ENCODE measurements around the gene GPR4. TPM values are rescaled to one million over a fixed set of nuclear protein-coding genes. Genes with fewer than 3 reads are reported as not detected.

The GPR4 gene
- total RNA-seq, 1 experiment from 2014 or later, result 0.07 TPM

- peaks cover 53% of the 10 kb centered on the region for H3K27me3 Mint-ChIP-seq (ENCODE audit: low read depth)
- no peaks in the 10 kb centered on the region for H3K36me3 Mint-ChIP-seq (ENCODE audit: insufficient read depth in 1 of 3, low read depth in 3 of 3)
- TF ChIP-seq CTCF (conservative IDR thresholded peaks at IDR 0.05), result no peak
These were observed 10.4 kb downstream of the GPR4 start for GRCh38 chr19:45591638-45592005.

More at GRCh38 chr19:45591638-45592005, 10.4 kb downstream of the GPR4 start:
- no peak overlapping the region for H2BK120ac ChIP-seq (ENCODE audit: low read depth, low read length, poor library complexity, severe bottlenecking)
- H3K4me2 ChIP-seq (ENCODE audit: insufficient read depth, insufficient read length, low read length), result no peak overlapping the region
- H3K4me1 Mint-ChIP-seq, result peaks cover 2 to 18% of the 10 kb centered on the region in 2 experiments
- no peak overlapping the region for H4K5ac ChIP-seq (ENCODE audit: insufficient read length, low read depth, low read length)
- H3K27ac ChIP-seq (ENCODE audit: insufficient read length, low read depth, low read length), result no peak overlapping the region
- H3K18ac ChIP-seq (ENCODE audit: insufficient read length, low read depth, low read length), result no peak overlapping the region
- no peak overlapping the region for H3K23ac ChIP-seq (ENCODE audit: insufficient read length, low read depth, low read length)
- DNase-seq, result no peak
- no peak overlapping the region for H3K9ac ChIP-seq (ENCODE audit: extremely low read depth, insufficient read length, low read length)
- no peak overlapping the region for H2AK5ac ChIP-seq (ENCODE audit: insufficient read length, low read length)
- H4K91ac ChIP-seq (ENCODE audit: insufficient read length, low read depth, low read length), result no peak overlapping the region
- H3K4me3 Mint-ChIP-seq, result no peak overlapping the region; a peak in 1 of 5 replicates
- no peak overlapping the region for H2AFZ ChIP-seq (ENCODE audit: low read length)
- H4K20me1 ChIP-seq (ENCODE audit: control insufficient read depth, insufficient read depth, insufficient read length), result no peaks in the 10 kb centered on the region
- no peak overlapping the region for H3K4ac ChIP-seq (ENCODE audit: low read depth, low read length)
- no peak overlapping the region for H3K56ac ChIP-seq (ENCODE audit: insufficient read length, low read depth, low read length)
- H3K79me1 ChIP-seq (ENCODE audit: insufficient read depth, low read depth, low read length, poor library complexity, severe bottlenecking), result no peaks in the 10 kb centered on the region
- no peak overlapping the region for H2BK5ac ChIP-seq (ENCODE audit: insufficient read length, low read length)
- H3K4me1 ChIP-seq (ENCODE audit: insufficient read depth, low read length), result no peaks in the 10 kb centered on the region
- H3K27ac Mint-ChIP-seq, result no peak overlapping the region
- H3K23me2 ChIP-seq (ENCODE audit: insufficient read length, low read depth, low read length, poor library complexity, severe bottlenecking), result no peaks in the 10 kb centered on the region
- no peak overlapping the region for H3K14ac ChIP-seq (ENCODE audit: insufficient read depth, low read length)
- no CpG with 5 or more reads among the region's 21 CpGs for WGBS (ENCODE audit: extremely low coverage, insufficient read length, low lambda C conversion rate)
- H2BK12ac ChIP-seq (ENCODE audit: insufficient read length, low read depth, low read length), result no peak overlapping the region
- H3K9me3 Mint-ChIP-seq, result peaks cover 0 to 6% of the 10 kb centered on the region in 2 experiments; a peak in 2 of 5 replicates
- no peaks in the 10 kb centered on the region for H3K79me2 ChIP-seq (ENCODE audit: insufficient read depth, low read length)
- no peak overlapping the region for H4K8ac ChIP-seq (replicated peaks; ENCODE audit: insufficient read length, low read depth, low read length)
- no peak overlapping the region for H2BK15ac ChIP-seq (ENCODE audit: low read depth, low read length)
- no peak overlapping the region for H2BK20ac ChIP-seq (ENCODE audit: low read depth, low read length, poor library complexity, severe bottlenecking)
- H3T11ph ChIP-seq (ENCODE audit: low read length), result no peak overlapping the region
- H3K27me3 ChIP-seq (ENCODE audit: insufficient read depth, low read length), result peaks cover 6% of the 10 kb centered on the region; the same call in 1 of the 2 replicates
- H3K9me3 ChIP-seq (ENCODE audit: control insufficient read depth, low read depth, low read length), result no peaks in the 10 kb centered on the region
